ENCODE measurements around the gene S100PBP.
"Not testable (repeated sequence)": the region's sequence is repeated elsewhere in the genome, so short reads cannot be mapped to it uniquely, and the experiment has no call there.

GRCh38 chr1:32804460-32804859 lies 13.0 kb upstream of the S100PBP start:
- TF ChIP-seq POLR2A, CTCF, POLR2AphosphoS5 (IDR thresholded peaks at IDR 0.05): not testable (repeated sequence)
